ENCODE measurements around the gene ARHGEF39. TPM values are rescaled to one million over a fixed set of nuclear protein-coding genes. Genes with fewer than 3 reads are reported as not detected.

The ARHGEF39 gene
- total and polyA plus RNA-seq, 10 of the 15 experiments (the other 5 are each of a cell fraction or from before 2014, with no cell fraction given) = 2.0 to 28.9 (median 13.2) TPM

GRCh38 chr9:35628389-35628991 is 36.5 kb downstream of the ARHGEF39 start:
- no peaks in the 10 kb centered on the region for H3K36me3 ChIP-seq (ENCODE audit: control insufficient read depth in 2 of 2, insufficient read depth in 2 of 2, low read length in 1 of 2)
- TF ChIP-seq, protein P1, sequence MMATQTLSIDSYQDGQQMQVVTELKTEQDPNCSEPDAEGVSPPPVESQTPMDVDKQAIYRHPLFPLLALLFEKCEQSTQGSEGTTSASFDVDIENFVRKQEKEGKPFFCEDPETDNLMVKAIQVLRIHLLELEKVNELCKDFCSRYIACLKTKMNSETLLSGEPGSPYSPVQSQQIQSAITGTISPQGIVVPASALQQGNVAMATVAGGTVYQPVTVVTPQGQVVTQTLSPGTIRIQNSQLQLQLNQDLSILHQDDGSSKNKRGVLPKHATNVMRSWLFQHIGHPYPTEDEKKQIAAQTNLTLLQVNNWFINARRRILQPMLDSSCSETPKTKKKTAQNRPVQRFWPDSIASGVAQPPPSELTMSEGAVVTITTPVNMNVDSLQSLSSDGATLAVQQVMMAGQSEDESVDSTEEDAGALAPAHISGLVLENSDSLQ (IDR thresholded peaks at IDR 0.05) = no peak
- no peak for TF ChIP-seq CREB1 (IDR thresholded peaks at IDR 0.05; ENCODE audit: low read depth)
- TF ChIP-seq CEBPB (IDR thresholded peaks at IDR 0.05; ENCODE audit: borderline replicate concordance in 1 of 2, low read depth in 2 of 2, low read length in 2 of 2) = no peak
- no peak for TF ChIP-seq ETV6 (conservative IDR thresholded peaks at IDR 0.05 in 1 of 2, IDR thresholded peaks at IDR 0.05 in 1 of 2; ENCODE audit: borderline replicate concordance in 1 of 2, low read depth in 1 of 2)
- TF ChIP-seq RELB (IDR thresholded peaks at IDR 0.05; ENCODE audit: low read depth) = no peak
- no peak for TF ChIP-seq POLR2A (IDR thresholded peaks at IDR 0.05; ENCODE audit: low read depth, low read length)
- no peak for TF ChIP-seq ZNF592 (IDR thresholded peaks at IDR 0.05)
- TF ChIP-seq CBX5 (IDR thresholded peaks at IDR 0.05; ENCODE audit: low read depth) = no peak
- no peak for TF ChIP-seq ESRRA (IDR thresholded peaks at IDR 0.05; ENCODE audit: low read length)
- no peak for TF ChIP-seq STAT1 (conservative IDR thresholded peaks at IDR 0.05)
- TF ChIP-seq HDGF (IDR thresholded peaks at IDR 0.05) = no peak
- TF ChIP-seq SIN3A (IDR thresholded peaks at IDR 0.05; ENCODE audit: low read depth, low read length) = no peak
- no peak for TF ChIP-seq ZNF207 (IDR thresholded peaks at IDR 0.05; ENCODE audit: borderline replicate concordance)
- no peaks in the 10 kb centered on the region for H3K27me3 ChIP-seq (replicated peaks in 1 of 2; ENCODE audit: control insufficient read depth in 2 of 2, insufficient read depth in 2 of 2, low read length in 1 of 2)
- RAD21 ChIA-PET (ENCODE audit: unreplicated experiment) = interaction anchor here (0.7 to 1.3 kb wide), 3 partner anchors 9 to 24 kb away, joined by 3 to 4 read pairs (median 3); partner anchors contain the start of gene TESK1
- H3K79me2 ChIP-seq (ENCODE audit: control insufficient read depth, insufficient read depth, low read length) = no peaks in the 10 kb centered on the region
- no peak overlapping the region for H3K4me3 ChIP-seq
- H4K20me1 ChIP-seq (ENCODE audit: control insufficient read depth, insufficient read depth) = no peaks in the 10 kb centered on the region
- peaks cover 13% of the 10 kb centered on the region for H3K4me1 ChIP-seq (ENCODE audit: control insufficient read depth, insufficient read depth, low read length)
- ATAC-seq = no peak
- POLR2A ChIA-PET = interaction anchor here (1.0 to 2.8 kb wide), 4 partner anchors 12 to 20 kb away, joined by 4 to 10 read pairs (median 5); no protein-coding TSS in a partner anchor
- intact Hi-C loops (cut with micrococcal nuclease; ENCODE audit: unreplicated experiment) (no loop called here), in situ Hi-C loops (cut with MboI) (no loop called here)
- H3K9ac ChIP-seq (ENCODE audit: control insufficient read depth, insufficient read depth, low read length) = no peak overlapping the region
- no TSS peak for BruUV-seq (replicated peaks)
- H3K9me3 ChIP-seq (replicated peaks; ENCODE audit: control insufficient read depth, insufficient read depth, low read length) = no peaks in the 10 kb centered on the region
- 94% methylated on average over 6 of the region's 6 CpGs for WGBS (ENCODE audit: insufficient coverage, insufficient replicate concordance, low lambda C conversion rate, missing lambda C conversion rate)
- H2AFZ ChIP-seq (ENCODE audit: control insufficient read depth, low read depth, low read length) = no peak overlapping the region
- SMC1A ChIA-PET (ENCODE audit: uncharacterized antibody, unreplicated experiment) = interaction anchor here (0.9 to 1.7 kb wide), 5 partner anchors 9 to 19 kb away, joined by 3 to 9 read pairs (median 5); no protein-coding TSS in a partner anchor
- H3K27ac ChIP-seq (ENCODE audit: control insufficient read depth, insufficient read depth) = no peak overlapping the region
- FAIRE-seq = no peak
- DNase-seq (ENCODE audit: low read depth, low spot score) = no peak
- CTCF ChIA-PET = interaction anchor here (0.7 to 3.5 kb wide), 8 partner anchors 9 to 98 kb away, joined by 3 to 15 read pairs (median 6); no protein-coding TSS in a partner anchor
- no peak overlapping the region for H3K4me2 ChIP-seq (ENCODE audit: control insufficient read depth, insufficient read depth)
